Activated naive CD8-positive, alpha-beta T cell treated with anti-CD3 and anti-CD28 coated beads, Interleukin-2, amount 50 U/mL, for 24 hours (primary cell): ENCODE results near the gene LAMTOR1.

Experiments
- ATAC-seq: fragments of 150-1000 bp; cut with Tn5 transposase; one replicate; pipeline ENCODE4 v1.10.0; 2021
- DNase-seq: peaks from one replicate; pipeline ENCODE4 v3.0.0; 2021
- H3K27ac Mint-ChIP-seq: one replicate; pipeline ENCODE4 v1.8.0; 2021; ENCODE audit warnings: mild to moderate bottlenecking, mixed read lengths
- H3K27me3 Mint-ChIP-seq: one replicate; pipeline ENCODE4 v1.8.0; 2021; ENCODE audit warnings: mixed read lengths
- H3K36me3 Mint-ChIP-seq: one replicate; pipeline ENCODE4 v1.8.0; 2021; ENCODE audit warnings: low read depth, mixed read lengths
- H3K4me1 Mint-ChIP-seq: one replicate; pipeline ENCODE4 v1.8.0; 2021; ENCODE audit warnings: mixed read lengths
- H3K4me3 Mint-ChIP-seq: one replicate; pipeline ENCODE4 v1.8.0; 2021; ENCODE audit warnings: mild to moderate bottlenecking, moderate library complexity, mixed read lengths
- H3K9me3 Mint-ChIP-seq: one replicate; pipeline ENCODE4 v1.8.0; 2021; ENCODE audit warnings: mixed read lengths

LAMTOR1 gene

GRCh38 chr11:72080326-72081183 is 22.5 kb downstream of the LAMTOR1 start, which contains the start of the genes LRRC51 and NUMA1:
Gene LRRC51, plus strand, starts transcription at chr11:72080850. Its CDS starts 8,234 bp downstream, at chr11:72089084.
Gene NUMA1, minus strand, starts transcription at chr11:72080542. Its CDS starts 44,599 bp downstream, at chr11:72035943.
- peak; percentile 98 for DNase-seq
- peak; percentile 96 for ATAC-seq
- peaks cover 11% of the 10 kb centered on the region for H3K36me3 Mint-ChIP-seq
- H3K4me1 Mint-ChIP-seq, result peaks cover 39% of the 10 kb centered on the region
- H3K27me3 Mint-ChIP-seq, result no peaks in the 10 kb centered on the region
- H3K9me3 Mint-ChIP-seq, result no peaks in the 10 kb centered on the region
- H3K27ac Mint-ChIP-seq, result peak within 1 kb of the TSS; percentile 97
- H3K4me3 Mint-ChIP-seq, result peak within 1 kb of the TSS; percentile 91

DNA sequence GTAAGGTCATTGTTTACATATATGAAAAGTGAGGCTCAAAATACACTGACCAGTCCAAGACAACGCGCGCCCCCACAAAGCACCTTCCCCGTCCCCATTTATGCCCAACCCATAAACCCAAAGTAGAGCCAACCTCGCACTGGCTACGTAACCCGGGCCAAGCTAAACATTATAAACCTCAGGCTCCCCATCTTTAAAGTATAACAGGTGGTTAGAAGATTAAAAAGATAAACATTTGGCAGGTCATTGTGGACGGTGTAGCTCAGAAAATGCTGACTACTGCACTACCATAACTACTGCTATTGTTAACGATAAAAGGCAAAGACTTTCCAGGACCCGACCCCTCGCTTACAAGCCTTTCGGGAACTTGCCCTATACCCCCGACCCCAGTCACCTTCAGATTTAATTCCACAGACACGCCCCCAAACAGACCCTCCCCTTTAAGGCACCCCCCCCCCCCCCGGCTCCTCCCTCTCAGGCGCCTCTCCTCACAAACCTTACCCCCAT is 23.2 kb downstream of the LAMTOR1 start:
- H3K27me3 Mint-ChIP-seq, result no peaks in the 10 kb centered on the region
- ATAC-seq (no peak), DNase-seq (no peak)
- peak overlapping the region; percentile 97 for H3K27ac Mint-ChIP-seq
- peaks cover 42% of the 10 kb centered on the region for H3K4me1 Mint-ChIP-seq
- H3K9me3 Mint-ChIP-seq, result no peaks in the 10 kb centered on the region
- H3K36me3 Mint-ChIP-seq, result peaks cover 11% of the 10 kb centered on the region
- H3K4me3 Mint-ChIP-seq, result peak overlapping the region; percentile 91

GRCh38 chr11:72078477-72078876 is 24.6 kb downstream of the LAMTOR1 start:
- H3K4me1 Mint-ChIP-seq, result peaks cover 42% of the 10 kb centered on the region

DNA sequence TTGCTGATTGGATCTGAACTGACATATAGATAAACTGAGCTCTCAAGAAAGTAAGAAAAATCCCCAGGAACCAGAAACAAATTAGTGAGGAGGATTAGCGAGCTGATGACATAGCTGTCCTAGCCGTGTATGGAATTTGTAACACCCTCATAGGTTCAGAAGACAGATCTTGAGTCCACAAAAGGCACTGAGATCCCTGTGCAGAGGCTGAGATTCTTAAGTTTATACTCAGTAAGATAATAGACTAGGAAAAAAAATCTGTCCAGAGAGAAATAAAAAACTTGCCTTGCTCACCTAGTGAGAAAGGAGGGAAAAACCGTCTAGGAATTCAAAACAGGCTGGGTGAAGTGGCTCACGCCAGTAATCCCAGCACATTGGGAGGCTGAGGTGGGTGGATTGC is 27.3 kb downstream of the LAMTOR1 start:
- H3K27me3 Mint-ChIP-seq, result no peaks in the 10 kb centered on the region
- peaks cover 11% of the 10 kb centered on the region for H3K36me3 Mint-ChIP-seq
- ATAC-seq, result no peak
- H3K4me1 Mint-ChIP-seq, result peaks cover 39% of the 10 kb centered on the region
- no peak for DNase-seq
- no peak overlapping the region for H3K4me3 Mint-ChIP-seq
- no peaks in the 10 kb centered on the region for H3K9me3 Mint-ChIP-seq
- H3K27ac Mint-ChIP-seq, result no peak overlapping the region

More at GRCh38 chr11:72078477-72078876, 24.6 kb downstream of the LAMTOR1 start:
- peak overlapping the region; percentile 15 for H3K27ac Mint-ChIP-seq
- no peak for ATAC-seq
- H3K27me3 Mint-ChIP-seq, result no peaks in the 10 kb centered on the region
- peak overlapping the region; percentile 91 for H3K4me3 Mint-ChIP-seq
- no peaks in the 10 kb centered on the region for H3K9me3 Mint-ChIP-seq
- H3K36me3 Mint-ChIP-seq, result peaks cover 11% of the 10 kb centered on the region
- DNase-seq, result no peak

- H3K27ac Mint-ChIP-seq, result no peak overlapping the region
- DNase-seq (no peak), ATAC-seq (no peak)
- H3K4me3 Mint-ChIP-seq, result no peak overlapping the region
- peaks cover 42% of the 10 kb centered on the region for H3K4me1 Mint-ChIP-seq
- H3K9me3 Mint-ChIP-seq, result no peaks in the 10 kb centered on the region
- H3K27me3 Mint-ChIP-seq, result no peaks in the 10 kb centered on the region
- H3K36me3 Mint-ChIP-seq, result peaks cover 11% of the 10 kb centered on the region
Measured at GRCh38 chr11:72075109-72075508, 28.0 kb downstream of the LAMTOR1 start.

DNA sequence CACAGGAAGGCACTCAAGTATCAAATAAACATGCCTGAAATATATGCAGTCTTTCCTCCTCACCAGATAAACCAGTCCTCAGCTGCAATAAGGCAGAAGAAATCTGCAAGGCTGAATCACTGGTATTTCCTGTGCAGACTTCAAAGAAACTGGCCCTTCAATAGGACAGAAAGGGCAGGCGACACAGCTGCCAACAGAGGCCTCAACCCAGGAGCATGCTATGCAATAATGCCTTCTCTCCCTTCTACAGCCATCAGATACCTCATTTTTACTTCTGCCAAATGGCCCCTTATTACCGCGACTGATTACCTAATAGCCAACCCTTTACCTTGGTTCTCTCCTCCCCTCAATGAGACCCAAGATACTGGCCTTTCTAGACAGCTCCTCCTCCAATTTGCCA is 30.7 kb downstream of the LAMTOR1 start:
- no peaks in the 10 kb centered on the region for H3K9me3 Mint-ChIP-seq
- DNase-seq (no peak), ATAC-seq (peak; percentile 59)
- no peak overlapping the region for H3K27ac Mint-ChIP-seq
- peaks cover 48% of the 10 kb centered on the region for H3K4me1 Mint-ChIP-seq
- peaks cover 19% of the 10 kb centered on the region for H3K36me3 Mint-ChIP-seq
- H3K27me3 Mint-ChIP-seq, result no peaks in the 10 kb centered on the region
- H3K4me3 Mint-ChIP-seq, result no peak overlapping the region

DNA sequence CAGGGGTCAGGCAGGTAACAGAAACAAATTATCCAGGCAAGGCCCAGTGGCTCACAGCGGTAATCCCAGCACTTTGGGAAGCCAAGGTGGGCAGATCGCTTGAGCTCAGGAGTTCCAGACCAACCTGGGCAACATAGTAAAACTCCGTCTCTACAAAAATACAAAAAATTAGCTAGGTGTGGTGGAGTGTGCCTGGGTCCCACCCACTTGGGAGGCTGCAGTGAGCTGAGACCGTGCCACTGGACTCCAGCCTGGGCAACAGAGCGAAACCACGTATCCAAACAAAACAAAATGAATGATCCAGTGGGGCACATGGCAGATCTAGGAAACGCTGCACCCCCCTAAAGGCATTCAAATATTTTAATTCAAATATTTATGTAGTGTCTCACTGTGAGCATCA is 32.6 kb downstream of the LAMTOR1 start:
- Mint-ChIP-seq H3K36me3 (peaks cover 14% of the 10 kb centered on the region), H3K27ac (peak overlapping the region; percentile 20), H3K27me3 (no peaks in the 10 kb centered on the region), H3K4me1 (peaks cover 44% of the 10 kb centered on the region), H3K4me3 (no peak overlapping the region), H3K9me3 (no peaks in the 10 kb centered on the region)
- DNase-seq (no peak), ATAC-seq (no peak)

DNA sequence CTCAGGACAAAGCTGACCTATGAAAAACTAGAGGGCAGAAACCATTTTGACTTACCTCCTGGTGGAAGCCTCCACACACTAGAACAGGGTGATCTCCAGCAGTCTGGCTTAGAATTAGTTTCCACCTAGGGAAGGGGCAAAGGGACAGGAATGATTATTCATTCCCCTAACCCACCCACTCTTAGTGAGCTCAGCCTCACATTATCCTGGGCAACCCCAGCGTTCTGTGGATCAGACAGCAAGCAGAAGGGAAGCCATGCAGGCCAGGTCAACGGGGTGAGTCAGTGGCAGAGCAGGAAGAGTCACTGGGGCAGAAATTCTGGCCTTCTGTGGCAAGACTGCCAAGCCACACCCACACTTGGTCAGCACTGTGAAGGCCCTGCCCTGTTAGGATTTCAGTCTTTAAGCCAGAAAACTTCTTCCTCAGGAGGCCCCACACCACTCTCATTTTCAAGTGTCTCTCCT is 33.3 kb downstream of the LAMTOR1 start:
- Mint-ChIP-seq H3K36me3 (peaks cover 14% of the 10 kb centered on the region), H3K27me3 (no peaks in the 10 kb centered on the region), H3K4me3 (no peak overlapping the region), H3K27ac (peak overlapping the region; percentile 20), H3K9me3 (no peaks in the 10 kb centered on the region), H3K4me1 (peaks cover 41% of the 10 kb centered on the region)
- ATAC-seq (peak; percentile 73), DNase-seq (no peak)

GRCh38 chr11:72069200-72069599 is 33.9 kb downstream of the LAMTOR1 start:
- H3K36me3 Mint-ChIP-seq, result peaks cover 14% of the 10 kb centered on the region
- no peaks in the 10 kb centered on the region for H3K9me3 Mint-ChIP-seq
- H3K4me3 Mint-ChIP-seq, result no peak overlapping the region
- H3K27me3 Mint-ChIP-seq, result no peaks in the 10 kb centered on the region
- ATAC-seq (no peak), DNase-seq (no peak)
- peaks cover 41% of the 10 kb centered on the region for H3K4me1 Mint-ChIP-seq
- H3K27ac Mint-ChIP-seq, result peak overlapping the region; percentile 20

DNA sequence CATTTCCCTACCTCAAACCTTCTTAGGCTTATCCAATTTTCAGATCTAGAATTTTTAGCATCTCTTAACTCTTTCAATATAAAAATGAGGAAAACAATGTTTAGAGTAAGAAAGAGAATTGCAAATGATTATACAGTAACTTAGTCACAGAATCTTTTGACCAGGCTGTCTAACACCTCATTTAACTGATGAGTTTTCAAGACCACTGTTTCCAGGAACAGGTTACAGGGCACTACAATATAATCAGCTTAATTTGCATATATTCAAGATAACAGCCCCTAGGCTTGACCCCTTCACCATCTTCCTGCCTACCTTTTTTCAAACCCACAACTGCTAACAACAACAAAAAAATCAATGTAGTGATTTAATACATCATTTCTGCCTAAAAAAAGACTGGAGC is 35.4 kb downstream of the LAMTOR1 start:
- no peak overlapping the region for H3K27ac Mint-ChIP-seq
- H3K4me1 Mint-ChIP-seq, result peaks cover 38% of the 10 kb centered on the region
- peaks cover 14% of the 10 kb centered on the region for H3K36me3 Mint-ChIP-seq
- H3K27me3 Mint-ChIP-seq, result no peaks in the 10 kb centered on the region
- DNase-seq (no peak), ATAC-seq (no peak)
- H3K4me3 Mint-ChIP-seq, result no peak overlapping the region
- H3K9me3 Mint-ChIP-seq, result no peaks in the 10 kb centered on the region

GRCh38 chr11:72067266-72067665 is 35.8 kb downstream of the LAMTOR1 start:
- Mint-ChIP-seq H3K27me3 (no peaks in the 10 kb centered on the region), H3K9me3 (no peaks in the 10 kb centered on the region), H3K36me3 (peaks cover 14% of the 10 kb centered on the region), H3K27ac (no peak overlapping the region), H3K4me1 (peaks cover 34% of the 10 kb centered on the region), H3K4me3 (no peak overlapping the region)
- no peak for ATAC-seq
- DNase-seq, result no peak

- peaks cover 16% of the 10 kb centered on the region for H3K36me3 Mint-ChIP-seq
- H3K27me3 Mint-ChIP-seq, result no peaks in the 10 kb centered on the region
- H3K9me3 Mint-ChIP-seq, result no peaks in the 10 kb centered on the region
- peaks cover 30% of the 10 kb centered on the region for H3K4me1 Mint-ChIP-seq
- ATAC-seq (no peak), DNase-seq (no peak)
- H3K4me3 Mint-ChIP-seq, result no peak overlapping the region
- H3K27ac Mint-ChIP-seq, result no peak overlapping the region
Measured at GRCh38 chr11:72066855-72067254, 36.2 kb downstream of the LAMTOR1 start.

DNA sequence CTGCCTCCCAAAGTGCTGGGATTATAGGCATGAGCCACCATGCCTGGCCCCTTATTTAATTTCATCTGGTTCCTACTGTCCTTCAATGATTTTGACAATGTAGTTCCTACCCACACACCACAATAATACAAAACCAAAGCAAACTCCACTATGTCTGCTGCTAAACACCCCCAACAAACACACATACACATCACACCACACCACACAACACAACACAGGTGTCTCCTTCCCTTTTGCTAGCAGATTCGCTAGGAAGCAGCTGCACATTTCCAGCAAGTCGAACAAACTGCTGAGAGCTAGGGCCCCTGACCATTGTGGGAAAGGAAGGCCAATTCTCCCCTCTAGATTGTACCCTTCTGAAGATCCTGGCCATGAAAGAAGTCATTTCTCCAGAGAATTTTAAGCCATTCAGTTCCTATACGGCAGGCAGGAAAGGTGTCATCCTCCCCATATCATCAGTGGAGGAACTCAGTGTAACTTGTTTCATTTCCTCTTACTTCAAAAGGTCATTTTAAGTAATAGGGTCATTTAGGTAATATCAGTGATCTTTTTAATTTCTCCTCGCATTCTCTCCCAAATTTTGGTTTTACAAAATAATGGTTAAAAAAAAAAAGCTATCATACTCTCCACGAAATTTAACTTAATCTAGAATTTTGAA is 41.2 kb downstream of the LAMTOR1 start:
- Mint-ChIP-seq H3K27me3 (no peaks in the 10 kb centered on the region), H3K4me3 (no peak overlapping the region), H3K9me3 (no peaks in the 10 kb centered on the region), H3K4me1 (no peaks in the 10 kb centered on the region), H3K27ac (peak overlapping the region; percentile 5), H3K36me3 (peaks cover 13% of the 10 kb centered on the region)
- ATAC-seq (no peak), DNase-seq (no peak)

DNA sequence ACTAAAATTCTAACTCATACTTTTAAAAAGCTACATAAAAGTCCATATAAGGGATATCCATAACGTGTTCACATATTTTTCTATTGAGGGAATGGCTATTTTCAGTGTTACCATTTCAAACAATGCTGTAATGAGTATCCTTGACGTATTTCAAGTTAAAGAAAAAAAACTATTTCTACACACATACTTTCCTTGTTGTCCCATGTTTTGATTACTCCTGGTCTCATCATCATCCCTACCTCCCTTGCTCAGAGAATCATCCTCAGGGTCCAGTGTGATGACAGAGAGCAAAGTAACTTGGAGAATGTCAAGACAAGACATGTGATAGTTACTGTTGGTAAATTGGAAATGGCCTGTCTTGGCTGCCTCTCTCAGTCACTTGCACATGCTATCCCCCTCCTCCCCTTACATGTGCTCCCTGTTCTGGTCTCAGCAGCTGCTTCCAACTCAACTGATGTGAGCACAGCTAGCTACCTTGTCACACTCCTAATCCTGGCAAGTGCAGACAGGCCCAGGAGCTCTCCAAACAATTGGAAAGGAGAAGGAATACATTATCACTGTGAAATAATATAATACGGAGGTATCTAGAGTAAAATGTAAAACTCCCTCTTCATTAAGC is 44.6 kb downstream of the LAMTOR1 start:
- DNase-seq, result no peak
- Mint-ChIP-seq H3K4me1 (no peaks in the 10 kb centered on the region), H3K9me3 (no peaks in the 10 kb centered on the region), H3K36me3 (peaks cover 15% of the 10 kb centered on the region), H3K27me3 (no peaks in the 10 kb centered on the region), H3K27ac (no peak overlapping the region), H3K4me3 (no peak overlapping the region)
- no peak for ATAC-seq
